NK-92 (cell line): Measurements from ENCODE around the gene CCDC61.

Experiments used
- DNase-seq: peaks from one replicate; lab custom pipeline; 2025; ENCODE audit not compliant: unreplicated experiment; lab: John Stamatoyannopoulos, UW

CCDC61 gene

GRCh38 chr19:46015687-46016425, 20.6 kb downstream of the CCDC61 start:
- no peak for DNase-seq

- DNase-seq: no peak
Measured at GRCh38 chr19:46016426-46017094, 21.3 kb downstream of the CCDC61 start.

- DNase-seq: no peak
Measured at GRCh38 chr19:46017095-46017429, 21.8 kb downstream of the CCDC61 start.

- no peak for DNase-seq
Measured at GRCh38 chr19:46017874-46018675, 22.8 kb downstream of the CCDC61 start.

- no peak for DNase-seq
Measured at GRCh38 chr19:46018729-46019251, 23.5 kb downstream of the CCDC61 start.

- no peak for DNase-seq
Measured at GRCh38 chr19:46019270-46019669, 24.0 kb downstream of the CCDC61 start.

GRCh38 chr19:46020819-46021125, 25.5 kb downstream of the CCDC61 start:
- no peak for DNase-seq

- DNase-seq: no peak
Measured at GRCh38 chr19:46021531-46022041, 26.3 kb downstream of the CCDC61 start.

- DNase-seq: no peak
Measured at GRCh38 chr19:46022061-46022430, 26.8 kb downstream of the CCDC61 start.

GRCh38 chr19:46022431-46023310, 27.4 kb downstream of the CCDC61 start, which contains the start of gene PGLYRP1:
TSS of gene PGLYRP1 (minus strand) at chr19:46023053. CDS start at chr19:46023021, 32 bp downstream.
- DNase-seq: no peak

- no peak for DNase-seq
Measured at GRCh38 chr19:46023311-46023779, 28.1 kb downstream of the CCDC61 start.

GRCh38 chr19:46025835-46026234, 30.6 kb downstream of the CCDC61 start:
- no peak for DNase-seq

- no peak for DNase-seq
Measured at GRCh38 chr19:46030812-46031550, 35.7 kb downstream of the CCDC61 start.

GRCh38 chr19:46031781-46032596, 36.7 kb downstream of the CCDC61 start:
- DNase-seq: no peak

GRCh38 chr19:46032597-46033025, 37.3 kb downstream of the CCDC61 start:
- DNase-seq: no peak

GRCh38 chr19:46033401-46033800, 38.1 kb downstream of the CCDC61 start:
- DNase-seq: no peak

- no peak for DNase-seq
Measured at GRCh38 chr19:46035546-46035945, 40.3 kb downstream of the CCDC61 start.

- no peak for DNase-seq
Measured at GRCh38 chr19:46035986-46036743, 40.9 kb downstream of the CCDC61 start.
